NCI-H460 (cell line): Measurements from ENCODE around the gene LDHB. TPM values are rescaled to one million over a fixed set of nuclear protein-coding genes. Genes with fewer than 3 reads are reported as not detected.
"Not testable (repeated sequence)": the region's sequence is repeated elsewhere in the genome, so short reads cannot be mapped to it uniquely, and the experiment has no call there.

Experiments used
- DNase-seq: peaks from one replicate; pipeline ENCODE4 v3.0.0-alpha.2; 2016; ENCODE audit warnings: low read depth; ENCODE audit errors: extremely low read depth
- polyA plus RNA-seq: library from polyadenylated mRNA; depleted of rRNA; stranded (reverse); fragments of >200 nt; gene quantifications from 2 replicates; pipeline ENCODE4 v1.2.3, GENCODE V29; 2014; cell fraction: nucleus; rRNA removed
- total RNA-seq: library from RNA; depleted of rRNA; stranded (reverse); fragments of >200 nt; shearing (Covaris generic); gene quantifications from 2 replicates; pipeline ENCODE4 v1.2.3, GENCODE V29; 2014; rRNA removed

The LDHB gene
- 1,086 and 1,158 TPM in 2 replicates for total RNA-seq
- polyA plus RNA-seq: 945 and 1,083 TPM in 2 replicates

DNA sequence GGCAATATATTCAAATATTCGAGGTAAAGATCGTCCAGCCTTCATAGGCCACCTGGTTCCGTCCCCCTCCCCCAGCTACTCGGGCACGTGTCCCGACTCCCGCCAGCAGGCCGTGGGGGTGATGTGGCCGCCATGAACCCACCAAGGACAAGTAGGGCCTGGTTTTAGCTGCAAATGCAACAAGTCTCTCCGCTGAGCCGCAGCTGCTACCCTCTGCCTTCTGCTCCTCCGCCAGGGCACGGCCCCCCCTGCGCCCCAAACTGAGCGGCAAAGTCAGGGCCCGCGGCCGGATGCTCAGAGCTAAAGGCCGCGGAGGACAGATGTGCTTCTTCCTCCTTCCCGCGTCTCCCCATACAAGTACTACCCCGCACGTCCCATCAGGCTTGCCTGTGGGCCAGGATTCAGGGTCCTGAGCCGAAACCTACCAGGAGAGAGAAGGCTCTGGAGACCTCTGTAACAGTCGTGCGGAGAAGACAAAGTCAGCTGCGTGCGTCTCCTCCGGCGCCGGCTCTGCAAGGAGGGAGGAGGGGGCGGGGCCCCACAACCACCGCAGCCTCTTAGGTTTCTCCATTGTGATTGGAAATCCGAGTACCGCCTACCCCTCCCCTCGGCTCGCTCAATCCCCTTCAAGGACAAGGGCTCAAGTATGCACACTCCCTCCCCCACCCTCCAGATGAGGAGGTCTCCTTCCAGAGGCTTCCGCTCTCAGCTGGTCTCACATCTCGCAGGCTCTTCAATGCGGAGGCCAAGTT is at the start of gene LDHB:
Gene LDHB, minus strand, starts transcription at position 517 of the 752 bp plus-strand sequence. CDS start 3,171 bp downstream, outside the sequence.
- DNase-seq: peak; percentile 87

DNA sequence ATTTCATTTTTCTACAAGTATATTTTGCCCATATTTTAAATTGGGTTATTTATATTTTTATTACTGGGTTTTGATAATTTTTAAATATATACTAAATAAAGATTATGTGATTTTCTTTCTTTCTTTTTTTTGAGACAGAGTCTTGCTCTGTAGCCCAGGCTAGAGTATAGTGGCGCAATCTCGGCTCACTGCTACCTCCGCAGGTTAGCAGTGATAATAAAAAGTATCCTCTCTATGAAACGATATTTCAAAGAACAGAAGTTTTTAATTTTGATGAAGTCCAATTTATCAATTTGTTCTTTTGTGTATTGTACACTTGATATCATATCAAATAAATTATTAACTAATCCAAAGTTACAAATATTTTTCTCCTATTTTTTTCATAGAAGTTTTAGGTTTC is 47.2 kb upstream of the LDHB start:
- DNase-seq: no peak

DNA sequence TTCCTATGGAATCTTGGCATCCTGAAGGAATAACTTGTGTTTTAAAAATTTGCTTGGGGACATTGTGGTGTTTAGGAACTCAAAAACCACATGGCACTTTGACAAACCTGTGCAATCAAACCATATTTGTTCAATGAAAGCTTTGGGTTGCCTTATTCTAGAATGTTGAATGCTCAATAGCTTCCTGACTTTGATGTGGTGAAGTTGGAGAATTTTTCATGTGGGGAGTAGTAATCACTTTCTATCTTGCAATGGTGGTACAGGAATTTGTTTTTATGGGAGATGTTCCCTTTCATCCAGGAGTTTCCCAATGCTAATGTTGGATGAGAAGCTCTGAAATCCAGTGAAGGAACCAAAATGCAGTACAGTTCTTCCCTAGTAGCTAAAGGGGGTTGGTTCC is 42.2 kb upstream of the LDHB start:
- DNase-seq: no peak

DNA sequence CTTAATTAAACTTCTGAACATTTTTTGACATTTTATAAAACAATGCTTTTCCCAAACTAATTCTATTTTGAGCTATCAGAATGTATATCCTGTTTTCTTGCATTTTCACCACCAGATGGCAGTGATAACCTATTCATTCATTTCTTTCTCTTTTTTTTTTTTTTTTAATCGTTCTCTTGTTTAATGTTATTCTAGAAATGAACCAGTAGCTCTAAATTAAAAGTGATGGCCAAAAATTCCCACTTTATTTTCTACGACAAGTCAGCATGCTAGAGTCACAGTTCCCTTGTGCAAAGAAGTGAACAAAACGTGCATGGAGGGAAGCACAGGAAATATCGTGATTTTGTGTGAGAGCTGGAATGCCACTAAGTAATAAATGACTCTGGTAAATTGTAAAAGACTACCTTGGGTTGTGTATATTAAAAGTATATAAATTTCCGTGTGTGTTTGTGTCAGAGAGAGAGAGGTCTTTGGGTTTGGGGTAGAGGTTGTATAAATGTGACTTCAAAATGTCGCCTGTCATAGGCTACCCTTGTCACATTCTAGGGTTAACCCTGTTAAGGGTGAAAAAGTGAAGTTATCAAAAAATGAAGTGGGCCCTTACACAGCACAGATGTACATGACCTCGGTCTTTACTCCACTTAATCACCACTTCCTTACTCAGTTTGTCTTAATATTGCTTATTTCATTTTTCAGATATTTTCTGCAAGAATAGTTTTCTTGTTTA is 40.4 kb upstream of the LDHB start:
- DNase-seq: peak; percentile 45

DNA sequence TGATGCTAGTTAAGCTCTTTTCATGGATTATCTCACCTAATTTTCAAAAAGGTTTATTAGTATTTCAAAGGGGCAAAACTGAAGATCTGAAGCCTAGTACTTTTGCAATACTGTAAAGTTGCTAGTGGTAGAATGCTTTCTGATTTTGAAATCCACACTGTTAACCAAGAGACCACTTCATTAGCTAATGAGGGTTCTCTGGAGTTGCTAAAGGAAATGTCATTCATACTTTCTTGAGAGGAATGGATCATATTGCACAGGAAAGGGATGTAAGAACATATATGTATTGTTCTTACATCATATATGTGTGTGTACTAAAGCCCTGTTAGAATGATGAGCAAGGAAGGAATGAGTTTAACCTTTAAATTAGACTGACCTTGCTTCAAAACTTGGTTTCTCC is 39.0 kb upstream of the LDHB start:
- DNase-seq: no peak

DNA sequence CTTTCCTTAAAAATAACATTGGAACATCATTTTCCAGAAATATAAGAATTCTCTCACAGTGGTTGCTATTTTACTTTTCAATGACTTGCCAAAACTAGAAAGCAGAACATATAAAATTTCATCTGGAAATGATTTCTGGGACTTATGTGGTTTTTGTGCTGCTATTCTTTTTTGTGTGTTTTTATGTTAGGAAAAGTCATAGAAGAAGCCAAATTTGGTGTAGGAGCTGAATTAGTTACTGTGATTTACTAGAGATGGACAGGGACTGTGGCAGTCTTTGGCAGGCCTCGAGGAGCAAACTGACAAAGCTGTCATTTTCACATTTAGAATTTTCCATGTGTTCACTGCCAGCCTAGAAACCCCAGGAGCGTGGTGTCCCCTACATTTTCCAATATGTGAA is 38.3 kb upstream of the LDHB start:
- DNase-seq: no peak

DNA sequence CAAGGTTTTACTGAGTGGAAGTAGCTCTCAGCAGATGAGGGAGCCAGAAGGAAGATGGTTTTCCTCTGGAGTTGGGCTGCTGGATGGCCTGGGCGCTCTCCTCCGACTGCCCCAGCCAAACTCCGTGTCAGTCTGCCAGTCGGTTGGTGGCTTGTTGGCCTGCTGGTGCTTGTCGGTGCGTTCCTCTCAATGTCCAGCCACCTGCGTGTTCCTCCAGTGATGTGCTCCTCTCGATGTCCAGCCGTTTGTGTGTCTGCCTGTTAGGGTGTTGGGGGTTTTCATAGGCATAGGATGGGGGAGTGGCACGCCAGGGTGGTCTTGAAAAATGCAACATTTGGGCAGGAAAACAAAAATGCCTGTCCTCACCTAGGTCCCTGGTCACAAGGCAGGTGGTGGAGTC is 37.0 kb upstream of the LDHB start:
- no peak for DNase-seq

DNA sequence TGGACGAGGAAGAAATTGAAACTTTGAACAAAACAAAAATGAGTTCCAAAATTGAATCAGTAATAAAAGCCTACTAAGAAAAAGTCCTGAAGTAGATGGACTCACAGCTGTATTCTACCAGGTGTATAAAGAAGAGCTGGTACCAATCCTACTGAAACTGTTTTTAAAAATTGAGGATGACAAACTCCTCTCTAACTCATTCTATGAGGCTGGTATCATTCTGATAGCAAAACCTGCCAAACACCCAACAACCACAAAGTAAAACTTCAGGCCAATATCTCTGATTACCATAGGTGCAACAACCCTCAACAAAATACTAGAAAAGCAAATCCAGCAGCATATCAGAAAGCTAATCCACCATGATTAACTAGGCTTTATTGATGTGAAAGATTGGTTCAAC is 33.9 kb upstream of the LDHB start:
- no peak for DNase-seq

DNA sequence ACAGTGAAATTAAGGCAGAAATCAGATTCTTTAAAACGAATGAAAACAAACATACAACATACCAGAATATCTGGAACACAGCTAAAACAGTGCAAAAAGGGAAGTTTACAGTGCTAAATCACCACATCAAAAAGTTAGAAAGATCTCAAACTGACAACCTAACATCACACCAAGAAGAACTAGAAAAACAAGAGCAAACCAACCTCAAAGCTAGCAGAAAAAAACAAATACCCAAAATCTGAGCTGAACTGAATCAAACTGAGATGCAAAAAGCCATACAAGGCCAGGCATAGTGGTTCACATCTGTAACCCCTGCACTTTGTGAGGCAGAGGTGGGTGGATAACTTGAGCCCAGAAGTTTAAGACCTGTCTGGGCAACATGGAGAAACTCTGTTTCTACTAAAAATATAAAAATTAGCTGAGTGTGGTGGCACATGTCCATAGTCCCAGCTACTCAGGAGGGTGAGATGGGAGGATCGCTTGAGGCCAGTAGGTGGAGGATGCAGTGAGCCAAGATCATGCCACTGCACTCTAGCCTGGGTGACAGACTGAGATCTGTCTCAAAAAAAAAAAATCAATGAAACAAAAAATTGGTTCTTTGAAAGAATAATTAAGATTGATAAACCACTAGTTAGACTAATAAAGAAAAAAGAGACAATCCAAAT is 33.2 kb upstream of the LDHB start:
- no peak for DNase-seq

DNA sequence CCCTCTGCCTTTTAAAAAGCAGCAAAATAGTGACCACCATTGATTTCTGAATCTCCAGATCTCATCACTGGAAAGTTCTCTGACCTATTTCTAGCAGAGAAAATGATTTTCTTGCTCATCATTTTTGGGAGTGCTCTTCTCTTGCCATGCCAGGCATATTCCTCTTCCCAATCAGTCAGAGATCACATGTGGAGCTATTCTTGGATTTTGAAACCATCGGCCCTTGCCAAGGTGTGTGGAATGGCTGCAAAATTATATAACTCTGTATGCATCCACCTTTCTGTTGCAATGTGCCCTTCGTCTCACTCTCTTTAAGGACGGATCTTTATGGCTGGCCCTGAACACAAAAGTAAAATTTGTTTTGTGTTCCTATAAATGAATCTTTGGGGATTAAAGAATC is 25.5 kb upstream of the LDHB start:
- no peak for DNase-seq

DNA sequence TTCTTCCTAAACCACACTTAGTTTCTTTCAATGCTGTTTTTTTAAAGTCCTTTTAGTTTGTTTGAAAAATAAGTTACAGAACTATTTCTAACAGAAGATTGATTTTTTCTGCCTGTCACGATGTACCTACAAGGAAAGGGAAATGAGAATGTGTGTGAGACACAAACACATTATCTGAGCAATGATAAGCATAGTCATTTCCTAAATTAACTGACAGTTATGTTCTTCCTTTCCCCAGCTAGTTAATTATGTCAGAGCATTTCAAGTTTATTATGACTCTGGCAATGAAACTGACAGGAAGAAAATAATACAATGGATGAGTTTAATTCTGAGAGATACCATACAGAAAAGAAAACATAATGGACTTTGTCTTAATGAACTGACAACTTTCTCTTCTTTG is 21.3 kb upstream of the LDHB start:
- no peak for DNase-seq

DNA sequence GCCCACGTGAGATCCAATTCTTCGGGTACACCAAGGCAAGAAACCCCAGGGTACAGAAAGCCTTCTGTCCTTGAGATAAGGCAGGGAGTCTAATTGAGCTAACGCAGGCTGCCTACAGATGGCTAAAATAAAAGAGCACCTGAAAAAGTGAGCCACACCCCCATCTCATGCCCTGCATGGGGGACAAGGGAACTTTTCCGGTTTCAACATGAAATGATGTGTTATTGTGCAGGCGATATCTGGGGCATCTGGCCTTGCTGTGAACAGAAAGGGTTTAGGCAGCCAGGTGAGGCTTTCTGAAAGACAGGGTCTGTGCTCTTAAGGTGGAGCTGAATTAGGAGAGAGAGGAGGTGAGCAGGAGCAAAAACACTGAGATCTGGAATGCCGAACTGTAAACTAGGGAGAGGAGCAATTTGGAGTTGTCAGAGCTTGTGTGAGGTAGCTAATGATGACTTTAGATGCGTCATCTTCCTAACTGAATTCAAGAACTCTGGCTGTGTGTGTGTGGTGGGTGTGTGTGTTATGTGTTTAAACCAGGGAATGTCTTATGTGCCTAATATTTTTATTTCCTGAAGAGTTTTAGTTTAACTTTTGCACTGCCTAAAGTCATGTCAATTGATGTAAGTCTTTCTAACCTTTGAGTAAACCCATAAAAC is 20.1 kb upstream of the LDHB start:
- DNase-seq: no peak

DNA sequence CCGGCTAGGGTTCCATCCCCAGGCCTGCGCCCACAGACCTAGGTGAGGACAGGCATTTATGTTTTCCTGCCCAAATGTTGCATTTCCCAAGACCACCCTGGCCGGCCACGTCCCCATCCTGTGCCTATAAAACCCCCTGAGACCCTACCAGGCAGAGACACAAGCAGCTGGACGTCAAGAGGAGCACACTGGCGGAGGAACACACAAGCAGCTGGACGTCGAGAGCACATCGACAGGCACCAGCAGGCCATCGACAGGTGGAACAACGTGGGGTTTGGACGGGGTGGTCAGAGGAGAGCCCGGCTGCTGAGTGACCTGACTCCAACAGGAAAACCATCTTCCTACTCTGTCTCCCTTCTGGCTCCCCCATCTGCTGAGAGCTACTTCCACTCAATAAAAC is 19.6 kb upstream of the LDHB start:
- no peak for DNase-seq

DNA sequence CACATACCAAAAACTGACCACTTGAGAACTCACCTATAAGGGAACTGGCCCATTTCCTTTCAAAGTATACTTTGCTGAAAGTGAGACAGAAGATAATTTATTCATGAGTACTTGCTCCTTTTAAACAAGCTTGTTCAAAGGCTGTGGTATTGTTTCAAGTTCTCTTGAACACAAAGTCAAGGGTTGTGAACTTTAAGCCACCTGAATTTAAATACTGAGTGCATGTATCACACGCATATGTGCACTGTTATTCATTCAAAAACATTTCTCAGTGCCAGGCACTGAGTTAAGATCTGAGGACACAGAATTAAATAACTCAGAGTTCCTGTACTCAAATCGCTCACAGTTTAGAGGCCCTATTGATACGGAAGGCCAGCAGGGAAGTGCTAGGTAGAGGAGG is 19.1 kb upstream of the LDHB start:
- no peak for DNase-seq

DNA sequence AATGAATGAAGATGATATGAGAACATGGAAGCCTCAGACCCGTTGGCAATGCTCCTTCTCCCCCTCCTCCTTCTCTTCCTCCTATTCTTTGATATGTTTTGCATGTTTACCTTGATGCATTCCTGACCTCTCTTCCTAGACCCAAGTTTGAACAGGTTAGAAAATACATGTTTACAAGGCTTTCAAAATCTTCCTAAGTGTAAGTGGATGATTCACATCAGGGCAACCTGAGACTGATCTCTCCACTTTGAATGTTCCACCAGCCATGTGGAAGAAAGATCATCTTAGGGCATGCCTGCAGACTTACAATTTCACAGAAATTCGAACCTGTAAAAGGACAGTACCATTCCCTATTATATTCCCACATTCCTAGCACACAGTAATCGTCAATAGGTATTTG is 18.0 kb upstream of the LDHB start:
- DNase-seq: no peak

DNA sequence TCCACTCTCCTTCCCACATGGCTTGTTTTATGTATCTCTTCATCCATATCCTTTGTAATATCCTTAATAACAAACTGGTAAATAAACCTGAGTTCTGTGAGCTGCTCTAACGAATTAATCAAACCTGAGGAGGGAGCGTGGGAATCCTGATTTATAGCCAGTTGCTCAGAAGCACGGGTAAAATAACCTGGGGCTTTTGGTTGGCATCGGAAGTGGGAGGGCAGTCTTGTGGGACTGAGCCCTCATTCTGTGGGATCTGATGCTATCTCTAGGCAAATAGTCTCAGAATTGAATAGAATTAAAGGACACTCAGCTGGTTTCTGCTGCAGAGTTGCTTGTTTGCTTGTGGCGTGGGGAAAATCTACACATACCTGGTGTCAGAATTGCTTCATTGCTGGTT is 17.5 kb upstream of the LDHB start:
- no peak for DNase-seq

DNA sequence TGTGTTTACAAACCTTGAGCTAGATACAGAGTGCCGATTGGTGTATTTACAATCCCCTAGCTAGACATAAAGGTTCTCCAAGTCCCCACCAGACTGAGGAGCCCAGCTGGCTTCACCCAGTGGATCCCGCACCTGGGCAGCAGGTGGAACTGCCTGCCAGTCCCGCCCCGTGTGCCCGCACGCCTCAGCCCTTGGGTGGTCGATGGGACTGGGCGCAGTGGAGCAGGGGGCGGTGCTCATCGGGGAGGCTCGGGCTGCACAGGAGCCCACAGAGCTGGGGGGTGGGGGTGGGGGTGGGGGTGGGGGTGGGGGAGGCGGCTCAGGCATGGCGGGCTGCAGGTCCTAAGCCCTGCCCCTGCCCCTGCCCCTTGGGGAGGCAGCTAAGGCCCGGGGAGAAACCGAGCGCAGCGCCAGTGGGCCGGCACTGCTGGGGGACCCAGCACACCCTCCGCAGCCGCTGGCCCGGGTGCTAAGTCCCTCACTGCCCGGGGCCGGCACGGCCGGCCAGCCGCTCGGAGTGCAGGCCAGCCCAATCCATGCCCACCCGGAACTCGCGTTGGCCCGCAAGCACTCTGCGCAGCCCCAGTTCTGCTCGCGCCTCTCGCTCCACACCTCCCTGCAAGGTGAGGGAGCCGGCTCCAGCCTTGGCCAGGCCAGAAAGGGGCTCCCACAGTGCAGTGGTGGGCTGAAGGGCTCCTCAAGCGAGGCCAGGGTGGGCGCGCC is 16.3 kb upstream of the LDHB start:
- not testable (repeated sequence) for DNase-seq

DNA sequence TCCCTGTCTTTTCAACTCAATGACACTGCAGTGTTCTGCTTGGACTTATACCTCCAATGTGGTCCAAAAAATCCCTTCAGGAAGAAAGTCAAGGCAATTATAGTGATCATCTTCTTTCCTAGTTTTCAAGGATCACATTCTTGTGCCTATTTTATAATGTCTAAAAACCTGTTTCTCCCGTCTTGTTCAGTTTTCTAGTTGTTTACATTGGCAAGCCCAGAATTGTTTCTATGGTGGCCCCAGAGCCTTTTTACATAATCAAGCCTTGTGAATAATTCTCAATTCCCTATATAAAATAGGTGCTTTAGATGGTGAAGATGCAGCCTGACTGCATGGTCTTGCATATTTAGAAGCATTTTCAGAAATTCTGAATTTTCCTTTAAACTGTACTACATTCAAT is 14.5 kb upstream of the LDHB start:
- DNase-seq: no peak

DNA sequence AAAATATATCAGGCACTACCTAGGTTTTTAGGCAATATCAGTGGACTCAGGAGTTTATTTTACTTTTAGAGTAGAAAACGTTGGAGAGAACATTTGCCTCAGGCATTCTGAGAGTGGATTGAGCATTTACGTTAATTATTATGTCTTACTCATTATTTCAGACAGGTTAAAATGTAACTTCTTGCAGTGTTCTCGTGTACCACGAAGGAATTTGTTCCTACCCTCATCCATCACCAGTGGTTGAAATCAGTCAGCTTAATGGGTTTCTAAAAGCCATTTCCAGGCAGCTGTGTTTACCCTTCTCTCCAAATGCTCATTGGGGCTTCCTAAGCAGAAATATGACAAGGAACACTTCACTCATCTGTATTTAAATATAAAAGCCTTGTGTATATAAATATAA is 9.1 kb upstream of the LDHB start:
- no peak for DNase-seq

DNA sequence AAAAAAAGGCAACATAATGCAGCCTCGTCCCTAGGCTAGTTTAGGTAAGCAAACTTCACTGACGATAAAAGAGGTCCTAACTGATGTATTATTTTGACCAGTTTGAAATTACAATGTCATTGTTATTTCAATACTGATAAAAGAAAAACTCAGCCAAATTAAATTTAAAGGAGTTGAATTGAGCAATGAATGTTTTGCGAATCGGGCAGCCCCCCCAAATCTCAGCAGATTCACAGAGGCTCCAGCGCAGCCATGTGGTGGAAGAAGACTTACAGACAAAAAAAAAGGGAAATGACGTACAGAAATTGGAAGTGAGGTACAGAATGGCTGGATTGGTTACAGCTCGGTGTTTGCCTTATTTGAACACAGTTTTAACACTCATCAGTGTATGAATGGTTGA is 8.2 kb upstream of the LDHB start:
- no peak for DNase-seq
